C4-2B (cell line): Measurements from ENCODE around the gene SELPLG.

Experiments used
- ZFX ChIP-seq: fragments of 450-650 bp; IDR thresholded peaks from 2 replicates; pipeline ENCODE4 v1.6.1; 2017
- TF ChIP-seq, protein P1 (sequence below): fragments of 450-650 bp; conservative IDR thresholded peaks from 2 replicates; pipeline ENCODE4 v1.5.1; 2017; ENCODE audit warnings: mild to moderate bottlenecking

- TF ChIP-seq, protein P1, sequence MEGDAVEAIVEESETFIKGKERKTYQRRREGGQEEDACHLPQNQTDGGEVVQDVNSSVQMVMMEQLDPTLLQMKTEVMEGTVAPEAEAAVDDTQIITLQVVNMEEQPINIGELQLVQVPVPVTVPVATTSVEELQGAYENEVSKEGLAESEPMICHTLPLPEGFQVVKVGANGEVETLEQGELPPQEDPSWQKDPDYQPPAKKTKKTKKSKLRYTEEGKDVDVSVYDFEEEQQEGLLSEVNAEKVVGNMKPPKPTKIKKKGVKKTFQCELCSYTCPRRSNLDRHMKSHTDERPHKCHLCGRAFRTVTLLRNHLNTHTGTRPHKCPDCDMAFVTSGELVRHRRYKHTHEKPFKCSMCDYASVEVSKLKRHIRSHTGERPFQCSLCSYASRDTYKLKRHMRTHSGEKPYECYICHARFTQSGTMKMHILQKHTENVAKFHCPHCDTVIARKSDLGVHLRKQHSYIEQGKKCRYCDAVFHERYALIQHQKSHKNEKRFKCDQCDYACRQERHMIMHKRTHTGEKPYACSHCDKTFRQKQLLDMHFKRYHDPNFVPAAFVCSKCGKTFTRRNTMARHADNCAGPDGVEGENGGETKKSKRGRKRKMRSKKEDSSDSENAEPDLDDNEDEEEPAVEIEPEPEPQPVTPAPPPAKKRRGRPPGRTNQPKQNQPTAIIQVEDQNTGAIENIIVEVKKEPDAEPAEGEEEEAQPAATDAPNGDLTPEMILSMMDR = no peak
- no peak for TF ChIP-seq ZFX
Observed at GRCh38 chr12:108675792-108676191, 42.1 kb upstream of the SELPLG start.
